ENCODE results near the gene HTT. TPM values are rescaled to one million over a fixed set of nuclear protein-coding genes. Genes with fewer than 3 reads are reported as not detected.

The HTT gene
- total and polyA plus RNA-seq, 5 donors, result 13.0 to 25.2 (median 23.1) TPM

DNA sequence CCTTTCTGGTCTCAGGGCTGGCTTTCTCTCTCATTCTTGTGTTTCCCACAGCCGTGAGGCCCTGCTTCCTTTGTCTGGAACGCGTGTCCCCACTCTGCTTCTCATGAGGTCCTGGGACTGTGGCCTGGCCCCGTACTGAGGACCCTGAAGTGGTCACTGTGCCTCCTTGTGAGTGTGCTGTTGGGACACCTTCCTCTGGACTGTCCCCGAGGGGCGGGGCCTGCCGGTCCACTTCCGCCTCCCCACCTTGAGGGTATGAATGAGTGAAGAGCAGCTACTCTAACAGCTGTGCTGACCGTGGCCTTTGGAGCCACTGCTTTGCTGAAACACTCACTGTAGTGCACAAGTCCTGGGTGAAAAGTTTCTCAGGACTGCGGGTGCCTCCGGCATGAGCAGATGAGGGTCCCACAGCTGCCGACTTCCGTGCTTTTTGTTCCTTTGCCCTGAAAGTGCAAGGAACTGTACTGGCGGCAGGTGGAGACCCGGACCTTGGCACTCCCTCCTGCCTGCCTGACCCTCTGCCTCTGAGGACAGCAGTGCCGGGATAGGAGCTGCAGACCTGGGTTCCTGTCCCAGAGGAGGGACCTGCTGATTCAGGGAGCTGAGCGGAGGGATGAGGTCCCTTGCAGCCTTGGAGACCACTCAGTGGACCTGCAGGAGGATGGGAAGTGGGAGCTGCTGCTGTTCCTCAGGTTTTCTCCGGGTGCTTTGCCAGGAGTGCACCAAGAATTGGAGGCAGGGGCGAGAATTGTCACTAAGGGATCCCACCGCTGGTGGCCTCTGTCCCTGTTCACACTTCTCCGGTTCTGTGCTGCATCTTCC lies 38.1 kb upstream of the HTT start:
- 81% methylated on average over 21 of the region's 21 CpGs for WGBS
- Histone ChIP-seq H3K27ac (ENCODE audit: low read length) (no peak overlapping the region), H3K9me3 (ENCODE audit: control insufficient read depth, low read length) (no peaks in the 10 kb centered on the region), H3K4me1 (ENCODE audit: control insufficient read depth, insufficient read depth, low read length) (peaks cover 4% of the 10 kb centered on the region), H3K27me3 (ENCODE audit: control insufficient read depth, insufficient read depth) (no peaks in the 10 kb centered on the region), H3K4me3 (ENCODE audit: low read length) (no peak overlapping the region)
- ATAC-seq, result no peak
- intact Hi-C loops (cut with DNase I), result loop anchor here in 2 of 4 donors (5.0 to 10.0 kb wide), 2 partner anchors 279 to 282 kb away; partner anchors contain the start of gene TNIP2 (in 2 of the 2)
- no peak for DNase-seq

DNA sequence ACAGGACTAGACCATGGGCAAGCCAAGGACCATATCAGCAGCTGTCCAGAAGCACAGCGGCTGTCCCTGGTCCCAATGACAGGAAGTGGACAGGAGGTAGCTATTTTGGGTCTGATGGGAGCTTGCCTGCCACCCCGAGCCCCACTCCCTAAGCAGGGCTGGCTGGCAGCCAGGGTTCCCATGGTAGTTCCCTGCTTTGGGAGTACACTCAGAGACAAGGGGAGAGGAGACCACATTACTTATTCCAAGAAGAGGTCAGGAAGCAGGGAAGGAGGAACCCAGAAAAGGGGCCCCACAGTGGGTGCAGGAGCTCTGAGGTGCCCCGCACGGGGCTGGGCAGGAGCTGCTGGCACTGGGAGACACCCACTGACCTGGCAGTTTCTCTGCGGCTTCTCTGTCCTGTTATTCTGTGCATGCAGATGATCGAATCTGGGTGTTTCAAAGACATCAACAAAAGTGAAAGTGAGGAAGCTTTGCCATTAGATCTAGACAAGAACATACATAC lies 36.5 kb upstream of the HTT start:
- DNase-seq (peak; percentile 75 to 90 (median 88)), ATAC-seq (peak; percentile 33 to 36)
- WGBS, result 17% methylated on average over 6 of the region's 6 CpGs
- Histone ChIP-seq H3K9me3 (ENCODE audit: control insufficient read depth, low read length) (no peaks in the 10 kb centered on the region), H3K4me3 (ENCODE audit: low read length) (no peak overlapping the region), H3K27me3 (ENCODE audit: control insufficient read depth, insufficient read depth) (no peaks in the 10 kb centered on the region), H3K27ac (ENCODE audit: low read length) (no peak overlapping the region), H3K4me1 (ENCODE audit: control insufficient read depth, insufficient read depth, low read length) (peaks cover 6% of the 10 kb centered on the region)
- intact Hi-C loops (cut with DNase I), result loop anchor here in 2 of 4 donors (5.0 to 10.0 kb wide), 2 partner anchors 281 to 283 kb away; partner anchors contain the start of gene TNIP2 (in 2 of the 2)

GRCh38 chr4:3039706-3040366 lies 34.6 kb upstream of the HTT start:
- intact Hi-C loops (cut with DNase I), result loop anchor here in 2 of 4 donors (5.0 to 10.0 kb wide), 2 partner anchors 283 to 285 kb away; partner anchors contain the start of gene TNIP2 (in 2 of the 2)
- WGBS, result 88% methylated on average over 8 of the region's 8 CpGs
- Histone ChIP-seq H3K4me3 (ENCODE audit: low read length) (no peak overlapping the region), H3K27ac (ENCODE audit: low read length) (no peak overlapping the region), H3K9me3 (ENCODE audit: control insufficient read depth, low read length) (no peaks in the 10 kb centered on the region), H3K27me3 (ENCODE audit: control insufficient read depth, insufficient read depth) (no peaks in the 10 kb centered on the region), H3K4me1 (ENCODE audit: control insufficient read depth, insufficient read depth, low read length) (peaks cover 6% of the 10 kb centered on the region)
- DNase-seq (no peak), ATAC-seq (no peak)

- H3K27me3 ChIP-seq (ENCODE audit: control insufficient read depth, insufficient read depth), result no peaks in the 10 kb centered on the region
- H3K9me3 ChIP-seq (ENCODE audit: control insufficient read depth, low read length), result no peaks in the 10 kb centered on the region
- ATAC-seq, result no peak
- DNase-seq, result peak in 1 of 3 donors; percentile 50
- H3K4me1 ChIP-seq (ENCODE audit: control insufficient read depth, insufficient read depth, low read length), result peaks cover 6% of the 10 kb centered on the region
- intact Hi-C loops (cut with DNase I), result no loop called here
- H3K27ac ChIP-seq (ENCODE audit: low read length), result no peak overlapping the region
- H3K4me3 ChIP-seq (ENCODE audit: low read length), result no peak overlapping the region
- WGBS, result 88% methylated on average over 28 of the region's 28 CpGs
Measured at GRCh38 chr4:3040452-3041191, 33.9 kb upstream of the HTT start.

GRCh38 chr4:3041192-3042142 lies 33.0 kb upstream of the HTT start:
- Histone ChIP-seq H3K9me3 (ENCODE audit: control insufficient read depth, low read length) (no peaks in the 10 kb centered on the region), H3K27me3 (ENCODE audit: control insufficient read depth, insufficient read depth) (no peaks in the 10 kb centered on the region), H3K27ac (ENCODE audit: low read length) (peak overlapping the region; percentile 37), H3K4me3 (ENCODE audit: low read length) (peak overlapping the region; percentile 38), H3K4me1 (ENCODE audit: control insufficient read depth, insufficient read depth, low read length) (peaks cover 6% of the 10 kb centered on the region)
- 33% methylated on average over 57 of the region's 57 CpGs for WGBS
- DNase-seq (peak; percentile 73 to 88 (median 86)), ATAC-seq (peak; percentile 79 to 82)
- intact Hi-C loops (cut with DNase I), result no loop called here

- Histone ChIP-seq H3K9me3 (ENCODE audit: control insufficient read depth, low read length) (no peaks in the 10 kb centered on the region), H3K27me3 (ENCODE audit: control insufficient read depth, insufficient read depth) (no peaks in the 10 kb centered on the region), H3K4me3 (ENCODE audit: low read length) (peak overlapping the region; percentile 38), H3K4me1 (ENCODE audit: control insufficient read depth, insufficient read depth, low read length) (peaks cover 6% of the 10 kb centered on the region), H3K27ac (ENCODE audit: low read length) (no peak overlapping the region)
- 54% methylated on average over 10 of the region's 10 CpGs for WGBS
- DNase-seq (no peak), ATAC-seq (no peak)
- intact Hi-C loops (cut with DNase I), result no loop called here
Measured at GRCh38 chr4:3042226-3042625, 32.3 kb upstream of the HTT start.

DNA sequence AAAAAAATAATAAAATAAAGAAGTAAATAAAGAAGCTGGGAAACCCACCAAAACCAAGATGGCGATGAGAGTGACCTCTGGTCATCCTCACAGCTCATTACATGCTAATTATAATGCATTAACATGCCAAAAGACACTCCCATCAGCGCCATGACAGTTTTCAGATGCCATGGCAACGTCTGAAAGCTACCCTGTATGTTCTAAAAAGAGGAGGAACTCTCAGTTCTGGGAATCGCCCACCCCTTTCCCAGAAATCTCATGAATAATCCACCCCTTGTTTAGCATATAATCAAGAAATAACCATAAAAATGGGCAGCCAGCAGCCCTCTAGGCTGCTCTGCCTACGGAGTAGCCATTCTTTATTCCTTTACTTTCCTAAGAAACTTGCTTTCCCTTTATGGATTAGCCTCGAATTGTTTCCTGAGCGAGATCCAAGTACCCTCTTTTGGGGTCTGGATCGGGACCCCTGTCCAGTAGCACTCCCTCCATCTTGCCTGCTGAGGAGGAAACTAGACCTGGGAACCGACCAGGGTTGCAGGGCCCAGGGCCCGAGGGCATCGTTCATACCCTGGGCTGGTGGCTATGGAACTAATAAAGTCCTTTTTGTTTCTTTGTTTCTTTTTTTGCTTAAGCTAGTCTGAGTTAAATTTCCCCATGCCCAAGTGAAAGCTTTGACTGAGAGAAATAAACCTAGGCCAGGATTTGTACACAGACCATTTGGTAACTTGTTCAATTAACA lies 31.0 kb upstream of the HTT start:
- 88% methylated on average over 11 of the region's 11 CpGs for WGBS
- intact Hi-C loops (cut with DNase I), result no loop called here
- no peaks in the 10 kb centered on the region for H3K9me3 ChIP-seq (ENCODE audit: control insufficient read depth, low read length)
- no peak for DNase-seq
- H3K4me1 ChIP-seq (ENCODE audit: control insufficient read depth, insufficient read depth, low read length), result peaks cover 2% of the 10 kb centered on the region
- no peak overlapping the region for H3K27ac ChIP-seq (ENCODE audit: low read length)
- no peaks in the 10 kb centered on the region for H3K27me3 ChIP-seq (ENCODE audit: control insufficient read depth, insufficient read depth)
- ATAC-seq, result no peak
- H3K4me3 ChIP-seq (ENCODE audit: low read length), result no peak overlapping the region

DNA sequence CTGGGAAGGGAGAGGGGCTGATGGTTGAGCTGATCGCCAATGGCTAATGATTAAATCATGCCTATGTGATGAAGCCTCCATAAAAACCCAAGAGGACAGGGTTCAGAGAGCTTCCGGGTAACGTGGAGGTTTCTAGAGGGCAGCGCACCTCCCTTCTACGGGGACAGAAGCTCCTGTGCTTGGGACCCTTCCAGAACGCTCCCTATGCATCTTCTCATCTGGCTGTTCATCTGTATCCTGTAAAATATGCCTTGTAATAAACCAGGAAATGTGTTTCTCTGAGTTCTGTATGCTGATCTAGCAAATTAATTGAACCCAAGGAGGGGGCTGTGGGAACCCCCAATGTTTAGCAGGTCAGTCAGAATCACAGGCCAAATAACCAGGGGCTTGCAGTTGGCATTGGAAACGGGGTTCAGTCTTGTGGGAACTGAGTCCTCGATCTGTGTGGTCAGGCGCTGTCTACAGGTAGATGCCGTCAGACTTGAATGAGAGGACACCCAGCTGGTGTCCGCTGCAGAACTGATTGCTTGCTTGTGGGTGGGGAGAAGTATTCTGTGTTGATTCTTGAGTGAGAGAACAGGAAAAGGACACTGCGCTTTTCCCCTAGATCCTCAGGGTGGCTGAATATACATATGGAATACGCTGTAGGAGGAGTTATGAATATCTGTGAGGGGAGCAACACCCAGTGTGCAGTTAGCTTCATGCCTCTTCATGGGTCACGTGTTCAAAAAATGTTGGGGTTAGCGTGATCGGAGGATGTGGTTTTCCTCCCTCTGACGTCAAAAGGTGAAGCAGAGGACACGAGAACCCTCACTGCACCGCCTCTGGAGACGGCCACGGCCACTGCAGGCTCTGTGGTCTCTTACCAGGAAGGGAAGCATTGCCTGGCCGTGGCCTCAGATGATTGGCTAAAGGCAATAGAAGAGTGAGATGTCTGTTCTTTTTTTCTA lies 29.3 kb upstream of the HTT start:
- Histone ChIP-seq H3K27me3 (ENCODE audit: control insufficient read depth, insufficient read depth) (no peaks in the 10 kb centered on the region), H3K4me1 (ENCODE audit: control insufficient read depth, insufficient read depth, low read length) (peaks cover 2% of the 10 kb centered on the region), H3K27ac (ENCODE audit: low read length) (no peak overlapping the region), H3K4me3 (ENCODE audit: low read length) (no peak overlapping the region), H3K9me3 (ENCODE audit: control insufficient read depth, low read length) (no peaks in the 10 kb centered on the region)
- ATAC-seq (no peak), DNase-seq (peak in 2 of 3 donors; percentile 82 to 87)
- intact Hi-C loops (cut with DNase I), result no loop called here
- WGBS, result 71% methylated on average over 22 of the region's 22 CpGs

GRCh38 chr4:3046162-3046561 lies 28.3 kb upstream of the HTT start:
- intact Hi-C loops (cut with DNase I), result no loop called here
- Histone ChIP-seq H3K4me1 (ENCODE audit: control insufficient read depth, insufficient read depth, low read length) (peaks cover 2% of the 10 kb centered on the region), H3K27me3 (ENCODE audit: control insufficient read depth, insufficient read depth) (no peaks in the 10 kb centered on the region), H3K27ac (ENCODE audit: low read length) (no peak overlapping the region), H3K4me3 (ENCODE audit: low read length) (no peak overlapping the region), H3K9me3 (ENCODE audit: control insufficient read depth, low read length) (no peaks in the 10 kb centered on the region)
- DNase-seq (peak in 1 of 3 donors; percentile 3), ATAC-seq (no peak)
- WGBS, result 74% methylated on average over 7 of the region's 7 CpGs

Measured in right cardiac atrium (tissue), 5 donors.